SK-N-DZ (cell line): ENCODE measurements around the gene ZNF280B.
"Not testable (repeated sequence)": the region's sequence is repeated elsewhere in the genome, so short reads cannot be mapped to it uniquely, and the experiment has no call there.

Experiments used
- DNase-seq: peaks from one replicate; pipeline ENCODE4 v3.0.0-alpha.2; 2015; ENCODE audit warnings: low spot score

Gene ZNF280B

GRCh38 chr22:22463855-22464540, 44.5 kb downstream of the ZNF280B start:
- DNase-seq = peak; percentile 65

DNA sequence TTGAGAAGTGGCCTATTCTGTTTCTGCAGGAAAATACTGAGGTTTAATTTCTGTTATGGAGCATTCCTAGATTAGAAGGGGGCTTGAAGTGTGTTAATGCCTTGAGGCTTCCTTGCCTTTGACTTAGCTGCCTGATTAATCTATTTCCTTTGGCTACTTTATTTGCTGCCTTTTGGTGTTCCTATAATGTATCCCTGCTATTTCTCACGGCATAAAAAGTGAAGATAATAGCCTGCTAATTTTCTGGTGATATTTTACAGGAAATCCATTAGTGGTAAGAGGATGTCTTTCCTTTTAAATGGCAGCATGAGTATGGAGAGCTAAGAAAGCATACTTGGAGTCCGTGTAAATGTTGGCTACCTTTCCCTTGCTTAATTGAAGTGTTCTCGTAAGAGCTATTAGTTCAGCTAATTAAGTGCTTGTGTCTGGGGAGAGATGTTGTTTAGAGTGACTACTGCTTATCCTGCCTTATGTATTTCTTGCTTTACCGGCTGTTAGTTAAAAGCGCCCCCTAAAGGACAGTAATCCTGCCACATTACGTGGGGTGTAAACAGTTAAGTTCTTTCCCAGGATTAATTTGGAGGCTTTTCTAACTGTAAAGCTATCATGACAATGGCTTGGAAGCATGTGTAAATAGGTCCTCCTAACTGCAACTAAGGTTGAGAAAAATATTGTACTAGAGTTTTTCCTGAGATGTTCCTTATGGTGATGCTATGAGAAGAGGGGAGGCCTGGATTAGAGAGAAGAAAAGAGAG, 45.6 kb downstream of the ZNF280B start:
- DNase-seq = no peak

DNA sequence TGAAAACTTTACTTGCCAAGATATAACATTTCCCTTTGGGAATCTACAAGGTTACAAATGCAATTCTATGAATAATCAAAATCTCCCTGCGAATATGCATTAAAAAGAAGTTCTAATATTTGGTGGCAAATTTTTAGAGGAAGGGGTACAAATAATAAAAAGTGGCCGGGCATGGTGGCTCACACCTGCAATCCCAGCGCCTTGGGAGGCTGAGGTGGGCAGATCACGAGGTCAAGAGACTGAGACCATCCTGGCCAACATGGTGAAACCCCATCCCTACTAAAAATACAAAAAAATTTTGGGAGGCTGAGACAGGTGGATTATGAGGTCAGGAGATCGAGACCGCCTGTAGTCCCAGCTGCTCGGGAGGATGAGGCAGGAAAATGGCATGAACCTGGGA, 47.0 kb downstream of the ZNF280B start:
- no peak for DNase-seq

DNA sequence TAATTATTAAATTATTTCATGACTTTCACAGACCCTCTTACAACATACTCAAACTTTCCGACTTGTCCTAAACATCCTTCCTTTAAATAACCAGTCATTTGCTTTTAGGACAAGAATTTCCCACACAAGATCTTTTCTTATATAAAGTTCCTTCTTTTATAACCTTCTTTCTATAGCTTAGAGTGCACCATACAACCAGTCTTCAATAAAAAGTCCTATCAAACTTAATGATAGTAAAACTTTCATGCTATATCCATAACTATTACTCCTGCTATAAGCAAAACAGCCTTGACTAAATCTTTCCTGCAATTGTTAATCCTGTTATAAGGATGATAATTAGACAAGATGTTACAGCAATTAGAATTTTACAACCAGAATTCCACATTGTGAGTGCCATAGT, 47.4 kb downstream of the ZNF280B start:
- no peak for DNase-seq

- peak; percentile 29 for DNase-seq
These were observed 47.9 kb downstream of the ZNF280B start for GRCh38 chr22:22460635-22461034.

DNA sequence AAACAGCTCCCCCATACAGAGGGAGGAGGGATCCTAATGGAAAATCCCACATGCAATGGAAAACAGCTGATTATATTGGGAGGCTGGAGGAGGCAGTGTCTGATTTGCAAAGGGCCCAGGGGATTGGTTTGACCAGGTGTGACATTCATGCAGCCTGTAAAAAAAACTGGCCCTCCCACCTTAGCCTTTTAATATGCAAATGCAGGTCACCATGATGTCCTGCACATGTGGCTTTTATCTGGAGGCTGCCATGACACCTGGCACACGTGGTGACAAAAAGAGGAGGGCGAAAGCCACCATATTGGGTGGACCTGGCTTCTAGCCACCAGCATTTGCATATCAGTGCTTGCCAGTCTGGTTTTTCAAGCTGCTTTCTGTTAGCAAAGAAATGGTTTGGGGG, 48.5 kb downstream of the ZNF280B start:
- no peak for DNase-seq

GRCh38 chr22:22458896-22459588, 49.5 kb downstream of the ZNF280B start:
- no peak for DNase-seq

DNA sequence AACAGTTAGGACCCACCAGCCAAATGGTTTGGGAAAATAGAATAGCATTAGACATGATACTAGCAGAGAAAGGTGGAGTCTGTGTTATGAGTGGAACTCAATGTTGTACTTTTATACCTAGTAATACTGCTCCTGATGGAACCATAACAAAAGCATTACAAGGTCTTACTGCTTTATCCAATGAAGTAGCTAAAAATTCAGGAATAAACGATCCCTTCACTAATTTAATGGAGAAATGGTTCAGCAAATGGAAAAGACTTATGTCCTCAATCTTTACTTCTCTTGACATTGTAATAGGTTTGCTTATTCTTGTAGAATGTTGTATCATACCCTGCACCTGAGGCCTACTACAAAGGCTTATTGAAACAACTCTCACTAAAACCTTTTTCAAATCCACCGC, 50.2 kb downstream of the ZNF280B start:
- no peak for DNase-seq

DNA sequence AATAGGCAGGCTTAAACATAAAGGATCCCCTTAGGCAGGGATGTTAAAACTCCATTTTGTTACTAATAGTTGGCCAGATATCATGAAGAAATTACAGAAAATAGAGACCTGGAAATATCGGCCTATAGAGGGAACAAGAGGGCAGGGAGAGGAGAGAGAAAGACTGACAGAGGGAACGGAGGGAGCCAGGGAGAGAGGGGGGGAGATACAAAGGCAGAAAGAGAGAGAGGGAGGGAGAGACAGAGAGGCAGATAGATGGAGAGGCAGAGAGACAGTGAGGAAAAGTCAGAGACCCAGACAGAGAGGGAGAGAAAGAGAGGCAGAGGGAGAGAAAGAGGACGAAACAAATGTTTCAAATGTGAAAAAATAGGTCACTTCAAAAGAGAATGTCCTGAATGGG, 53.5 kb downstream of the ZNF280B start:
- DNase-seq = no peak

DNA sequence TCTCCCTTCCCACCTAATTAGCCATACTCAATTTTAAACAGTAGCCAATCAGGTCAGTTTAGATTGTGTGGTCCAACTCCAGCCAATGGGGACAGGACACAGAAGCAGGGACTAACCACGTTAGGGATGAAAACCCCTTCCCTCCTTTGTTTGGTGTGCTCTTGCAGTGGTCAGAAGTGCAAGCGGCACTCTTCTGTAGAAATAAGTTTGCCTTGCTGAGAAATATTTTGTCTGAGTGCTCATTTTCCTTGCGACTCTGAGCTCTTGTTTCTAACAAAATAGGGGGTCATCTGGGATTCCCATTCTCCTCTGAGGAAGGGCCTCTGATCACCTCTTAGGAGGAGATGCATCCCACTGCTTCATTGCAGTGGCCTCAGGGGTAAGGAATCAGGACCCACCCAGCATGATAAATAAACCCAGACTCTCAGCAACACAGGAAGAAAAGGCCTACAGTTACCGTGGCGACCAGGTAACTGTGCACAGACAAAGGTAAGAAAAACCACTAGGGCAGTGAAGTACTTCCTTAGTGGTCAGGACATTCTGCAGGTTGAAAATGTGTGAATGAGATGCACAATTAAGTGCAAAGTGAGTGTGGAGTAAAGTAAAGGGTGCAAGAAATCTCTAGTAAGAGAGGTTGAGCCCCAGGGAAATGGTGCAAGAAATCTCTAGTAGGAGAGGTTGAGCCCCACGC, 55.4 kb downstream of the ZNF280B start:
- no peak for DNase-seq

DNA sequence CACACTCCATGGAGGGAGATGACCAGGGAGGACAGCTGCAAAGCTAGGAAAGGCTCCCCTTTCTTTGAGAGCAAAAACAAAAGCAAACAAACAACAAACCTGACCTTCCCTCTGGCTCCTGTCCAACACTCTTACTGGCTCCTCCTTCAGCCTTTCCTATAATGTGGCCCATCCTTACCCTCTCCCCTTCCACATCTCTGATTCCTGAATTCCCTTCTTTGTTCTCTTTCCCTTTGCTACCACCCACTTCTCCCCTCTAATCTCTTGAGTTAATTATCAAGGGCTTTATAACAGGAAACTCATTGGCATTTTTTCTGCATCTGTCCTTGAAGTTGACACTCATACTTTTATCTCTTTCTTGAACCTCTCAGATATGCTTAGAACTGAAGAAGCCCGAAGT, 56.3 kb downstream of the ZNF280B start:
- no peak for DNase-seq

- DNase-seq = no peak
These were observed 58.2 kb downstream of the ZNF280B start for GRCh38 chr22:22450343-22450839.

DNA sequence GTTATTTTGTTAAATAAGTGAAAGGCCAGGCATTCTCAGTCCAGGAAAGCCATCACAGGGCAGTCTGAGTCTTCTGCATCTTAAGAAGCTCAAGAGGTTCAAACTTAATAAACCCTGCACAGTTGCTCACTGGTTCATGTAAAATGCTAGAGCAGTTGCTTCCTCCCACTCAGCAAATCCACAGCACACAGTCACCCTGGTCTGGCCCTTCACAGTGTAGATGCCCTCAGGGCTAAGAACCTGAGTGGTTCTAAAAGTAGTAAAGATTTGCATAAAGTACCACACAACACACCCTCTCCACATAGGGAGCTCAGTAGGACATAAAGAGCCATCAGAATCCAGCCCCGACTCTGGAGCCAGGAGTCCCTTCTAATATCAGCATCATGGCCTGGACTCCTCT, 58.7 kb downstream of the ZNF280B start:
- DNase-seq = no peak

GRCh38 chr22:22446517-22446916, 62.0 kb downstream of the ZNF280B start:
- no peak for DNase-seq

GRCh38 chr22:22444007-22444589, 64.4 kb downstream of the ZNF280B start:
- DNase-seq = not testable (repeated sequence)

GRCh38 chr22:22442928-22443709, 65.4 kb downstream of the ZNF280B start:
- no peak for DNase-seq

DNA sequence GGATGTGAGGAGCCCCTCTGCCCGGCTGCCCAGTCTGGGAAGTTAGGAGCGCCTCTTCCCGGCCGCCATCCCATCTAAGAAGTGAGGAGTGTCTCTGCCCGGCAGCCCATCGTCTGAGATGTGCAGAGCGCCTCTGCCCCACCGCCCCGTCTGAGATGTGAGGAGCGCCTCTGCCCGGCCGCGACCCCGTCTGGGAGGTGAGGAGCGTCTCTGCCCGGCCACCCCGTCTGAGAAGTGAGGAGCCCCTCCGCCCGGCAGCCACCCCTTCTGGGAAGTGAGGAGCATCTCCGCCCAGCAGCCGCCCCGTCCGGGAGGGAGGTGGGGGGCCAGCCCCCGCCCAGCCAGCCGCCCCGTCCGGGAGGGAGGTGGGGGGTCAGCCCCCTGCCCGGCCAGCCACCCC, 66.9 kb downstream of the ZNF280B start:
- not testable (repeated sequence) for DNase-seq

DNA sequence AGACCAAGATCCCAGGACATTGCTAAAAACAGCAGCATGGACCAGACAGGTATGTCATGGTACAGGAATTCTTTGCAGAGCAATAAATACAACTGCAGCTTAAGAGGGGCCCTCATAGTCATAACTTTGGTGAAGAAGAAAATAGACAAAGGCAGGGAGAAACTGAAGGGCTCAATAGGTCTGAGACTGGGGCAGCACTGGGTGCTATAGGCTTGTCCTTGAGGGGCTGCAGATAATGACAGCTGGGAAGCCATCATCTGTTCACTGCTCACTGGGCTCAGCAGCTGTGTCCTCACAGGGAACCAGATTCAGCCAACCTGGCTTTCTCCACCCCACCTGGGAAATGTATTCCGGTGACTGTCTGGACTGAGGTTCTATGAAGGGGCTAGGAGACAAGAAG, 68.4 kb downstream of the ZNF280B start:
- DNase-seq = no peak
